A204.1 (cell line): ENCODE measurements around the gene TM4SF5.
"Not testable (repeated sequence)": the region's sequence is repeated elsewhere in the genome, so short reads cannot be mapped to it uniquely, and the experiment has no call there.

ENCODE experiments used
- FAIRE-seq: peaks from 2 replicates; lab custom pipeline; 2012; peaks lifted over from hg19 to GRCh38; lab: Jason Lieb, UNC

Gene TM4SF5

DNA sequence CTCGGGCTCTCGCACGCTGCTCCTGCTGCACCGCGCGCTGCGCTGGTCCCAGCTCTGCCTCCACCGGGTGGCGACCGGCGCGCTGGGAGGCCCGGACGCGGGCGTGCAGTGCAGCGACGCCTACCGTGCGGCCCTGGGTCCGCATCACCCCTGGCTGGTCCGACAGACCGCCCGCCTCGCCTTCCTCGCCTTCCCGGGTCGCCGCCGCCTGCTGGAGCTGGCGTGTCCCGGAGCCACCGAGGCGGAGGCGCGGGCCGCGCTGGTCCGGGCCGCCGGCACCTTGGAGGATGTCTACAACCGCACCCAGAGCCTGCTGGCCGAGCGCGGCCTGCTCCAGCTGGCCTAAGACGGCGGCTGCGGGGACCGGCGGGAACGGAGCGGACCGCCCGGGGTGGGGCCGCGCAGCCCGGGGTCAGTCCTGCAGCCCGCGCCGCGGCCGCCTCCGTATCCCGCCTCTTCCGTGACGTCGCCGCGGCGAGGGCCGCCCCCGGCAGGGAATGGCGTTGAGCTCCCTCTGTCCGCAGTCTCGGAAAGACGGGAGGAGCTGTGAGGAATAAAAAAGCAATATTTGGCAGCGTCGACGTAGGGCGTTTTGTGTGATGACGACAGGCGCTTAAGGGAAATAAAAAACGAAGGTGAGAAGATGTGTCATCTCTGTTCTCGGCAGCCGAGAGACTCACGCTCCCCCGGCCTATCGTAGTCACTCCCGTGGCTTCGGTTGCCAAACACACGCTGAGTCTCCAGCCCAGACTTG, 18.4 kb downstream of the TM4SF5 start:
- FAIRE-seq: no peak

DNA sequence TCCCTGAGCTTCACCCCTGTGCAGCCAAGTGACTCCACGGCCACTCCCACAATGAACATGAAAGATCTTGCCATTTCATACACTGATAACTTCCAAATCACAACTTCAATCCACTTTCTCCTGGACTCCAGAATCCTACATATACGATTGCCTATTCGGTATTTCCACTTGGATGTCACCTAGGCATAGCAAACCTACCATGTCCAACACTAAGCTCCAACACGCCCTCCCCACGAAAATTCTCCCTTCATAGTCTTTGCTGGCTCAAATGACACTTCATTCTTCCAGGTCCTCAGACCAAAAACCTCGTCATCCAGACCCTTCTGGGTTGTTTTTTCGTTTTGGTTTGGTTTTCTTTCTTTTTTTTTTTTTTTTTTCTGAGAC, 19.0 kb downstream of the TM4SF5 start:
- FAIRE-seq: no peak

DNA sequence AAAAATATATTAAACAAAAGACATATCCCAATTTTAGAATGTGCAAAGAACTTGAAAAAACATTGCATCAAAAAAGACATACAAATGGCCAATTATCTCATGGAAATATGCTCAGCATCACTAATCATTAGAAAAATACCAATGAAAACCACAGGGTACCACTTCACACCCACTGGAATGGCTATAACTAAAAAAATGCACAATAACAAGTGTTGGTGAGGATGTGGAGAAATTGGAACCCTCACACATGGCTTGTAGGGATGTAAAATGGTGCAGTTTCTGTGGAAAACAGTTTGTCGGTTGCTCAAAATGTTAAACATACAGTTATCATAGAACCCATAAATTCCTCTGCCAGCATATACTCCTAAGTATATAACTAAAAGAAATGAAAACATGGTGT, 23.5 kb downstream of the TM4SF5 start:
- FAIRE-seq: no peak

DNA sequence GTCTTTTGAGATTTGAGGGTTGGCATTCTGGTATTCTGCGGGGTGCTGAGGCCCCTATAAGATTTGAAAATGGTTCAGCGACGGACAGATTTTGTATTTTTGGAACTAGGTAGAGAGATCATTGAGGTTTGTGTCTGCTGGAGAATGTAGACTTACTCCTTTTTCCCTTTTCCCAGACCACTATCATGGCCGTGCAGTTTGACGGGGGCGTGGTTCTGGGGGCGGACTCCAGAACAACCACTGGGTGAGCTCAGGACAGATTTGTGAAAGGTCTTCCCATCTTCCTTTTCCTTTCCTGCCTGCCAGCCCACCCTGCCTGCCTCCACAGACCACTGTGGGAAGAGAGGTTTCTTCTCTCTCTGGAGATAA, 24.9 kb downstream of the TM4SF5 start:
- FAIRE-seq: no peak

DNA sequence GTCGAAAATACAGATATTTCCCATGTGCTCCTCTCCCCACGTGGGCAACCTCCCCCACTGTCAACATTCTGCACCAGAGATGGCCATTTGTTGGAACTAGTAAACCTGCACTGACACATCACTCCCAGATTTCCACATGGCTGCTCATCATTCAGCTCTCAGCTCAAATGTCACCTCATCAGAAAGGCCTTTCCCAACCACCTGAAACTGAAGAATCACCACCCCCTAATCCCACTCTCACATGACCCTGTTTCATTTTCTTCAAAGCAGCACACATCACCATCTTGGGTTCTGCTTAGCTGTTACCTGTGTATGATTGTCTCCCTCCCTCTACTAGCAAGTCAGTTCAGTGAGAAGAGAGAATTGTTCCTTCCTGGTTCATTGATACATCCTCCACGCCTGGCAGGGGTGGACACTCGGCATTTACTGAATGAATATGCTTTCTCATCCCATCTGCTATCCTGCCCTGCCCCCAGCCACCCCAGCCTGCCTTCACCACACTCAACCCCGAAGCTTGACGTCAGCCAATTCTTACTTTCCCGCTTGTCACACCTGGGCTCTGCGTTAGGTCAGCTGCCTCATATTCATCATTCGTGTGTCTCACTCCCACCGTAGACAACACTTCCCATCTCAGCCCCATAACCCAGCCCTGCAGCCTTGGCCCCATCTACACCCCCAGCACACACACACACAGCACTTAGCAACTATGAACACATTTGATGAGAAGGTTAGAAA, 28.9 kb downstream of the TM4SF5 start:
- FAIRE-seq: no peak

DNA sequence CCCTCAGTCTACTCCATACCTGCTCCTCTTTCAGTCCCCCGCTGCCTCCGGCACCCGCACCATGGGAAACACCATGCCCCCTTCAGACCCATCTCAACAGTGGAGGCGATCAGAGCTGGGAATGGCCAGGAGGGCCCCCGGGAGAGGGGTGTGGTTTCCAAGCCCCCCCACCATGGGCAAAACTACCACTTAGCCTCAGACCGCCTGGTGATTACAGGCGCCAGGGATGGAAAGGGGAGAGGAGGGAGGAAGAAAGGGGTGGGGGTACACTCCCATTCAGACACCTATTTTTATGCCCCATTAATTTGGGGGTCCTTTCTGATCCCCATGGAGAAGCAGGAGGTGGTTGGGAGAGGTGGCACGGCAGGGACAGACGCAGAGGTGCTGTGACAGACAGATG, 30.5 kb downstream of the TM4SF5 start, which contains the start of gene C17orf114:
C17orf114 (minus strand) TSS at position 101 of the 400 bp plus-strand sequence.
- no peak for FAIRE-seq

DNA sequence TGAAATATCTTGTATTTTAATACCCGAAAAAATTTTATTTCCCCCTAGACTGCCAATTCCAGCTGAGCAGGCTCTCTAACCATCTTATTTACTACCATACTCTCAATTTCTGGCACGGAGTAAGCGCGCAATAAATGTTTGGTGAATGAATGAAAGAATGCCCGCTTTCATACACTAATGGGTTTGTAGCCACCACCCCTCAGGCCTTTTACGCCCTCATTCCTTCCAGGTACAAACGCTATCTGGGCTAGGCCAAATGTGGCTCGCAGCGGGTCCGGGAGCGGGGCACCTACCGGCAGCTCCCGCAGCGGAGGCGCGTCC, 34.7 kb downstream of the TM4SF5 start:
- FAIRE-seq: no peak

DNA sequence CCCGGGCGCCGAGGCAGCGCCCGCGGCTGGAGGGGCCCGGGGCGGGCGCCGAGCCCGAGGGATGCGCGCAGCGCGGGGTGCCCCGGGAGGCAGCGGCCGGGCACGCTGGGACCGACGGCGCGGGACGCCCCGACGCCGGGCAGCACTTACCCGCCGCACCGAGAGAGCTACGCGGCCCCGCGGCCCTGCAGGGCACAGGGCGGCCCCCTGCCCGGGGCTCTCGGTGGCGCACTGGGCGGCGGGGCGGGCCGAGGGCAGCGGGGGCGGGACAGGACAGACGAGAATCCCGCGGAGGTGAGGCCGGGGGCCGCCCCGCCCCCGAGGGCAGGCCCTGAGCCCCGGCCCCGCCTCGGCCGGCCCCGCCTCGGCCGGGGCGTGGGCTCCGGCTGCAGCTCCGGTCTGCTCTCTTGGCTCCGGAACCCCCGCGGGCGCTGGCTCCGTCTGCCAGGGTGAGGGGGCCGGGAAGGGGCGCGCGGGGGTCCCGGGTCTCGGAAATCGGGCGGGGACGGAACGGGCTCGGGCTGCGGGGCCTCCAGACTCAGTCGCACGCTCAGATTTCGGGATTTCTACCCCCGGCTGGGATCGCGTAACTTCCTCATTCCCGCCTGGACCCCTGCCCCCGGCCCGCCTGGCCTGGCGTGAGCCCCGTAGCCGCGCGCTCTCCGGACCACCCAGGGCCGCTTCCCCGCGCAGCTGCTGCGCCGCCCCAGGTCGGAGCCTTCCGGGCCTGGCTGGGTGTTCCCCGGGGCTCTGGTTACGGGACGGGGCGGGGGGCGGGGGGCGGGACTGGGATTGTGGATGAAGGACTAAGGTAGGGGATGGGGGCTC, 35.3 kb downstream of the TM4SF5 start, which contains the start of gene PLD2:
PLD2 (plus strand) TSS at position 376 of the 828 bp plus-strand sequence. CDS start 621 bp downstream, outside the sequence.
- FAIRE-seq: no peak

DNA sequence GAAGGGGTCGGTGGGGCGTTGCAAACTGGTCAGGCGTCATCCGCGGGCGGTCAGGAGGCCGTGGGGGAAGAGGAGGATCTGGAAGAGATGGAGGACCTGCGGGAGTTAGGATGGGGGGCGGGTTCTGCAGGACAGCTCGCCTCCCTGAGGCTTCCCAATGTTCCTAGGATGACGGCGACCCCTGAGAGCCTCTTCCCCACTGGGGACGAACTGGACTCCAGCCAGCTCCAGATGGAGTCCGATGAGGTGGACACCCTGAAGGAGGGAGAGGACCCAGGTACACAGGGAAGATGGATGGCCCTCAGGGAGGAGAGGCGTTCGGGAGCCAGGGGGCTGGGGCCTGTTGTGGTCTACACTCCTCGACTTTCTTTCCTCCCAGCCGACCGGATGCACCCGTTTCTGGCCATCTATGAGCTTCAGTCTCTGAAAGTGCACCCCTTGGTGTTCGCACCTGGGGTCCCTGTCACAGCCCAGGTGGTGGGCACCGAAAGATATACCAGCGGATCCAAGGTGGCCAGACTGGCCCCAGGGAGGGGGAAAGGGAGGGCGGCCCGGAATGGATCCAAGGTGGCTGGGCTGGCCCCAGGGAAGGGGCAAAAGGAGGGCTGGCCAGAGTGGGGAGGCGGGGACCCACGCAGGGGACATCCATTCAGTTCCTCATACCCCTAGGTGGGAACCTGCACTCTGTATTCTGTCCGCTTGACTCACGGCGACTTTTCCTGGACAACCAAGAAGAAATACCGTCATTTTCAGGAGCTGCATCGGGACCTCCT, 36.1 kb downstream of the TM4SF5 start:
- no peak for FAIRE-seq

DNA sequence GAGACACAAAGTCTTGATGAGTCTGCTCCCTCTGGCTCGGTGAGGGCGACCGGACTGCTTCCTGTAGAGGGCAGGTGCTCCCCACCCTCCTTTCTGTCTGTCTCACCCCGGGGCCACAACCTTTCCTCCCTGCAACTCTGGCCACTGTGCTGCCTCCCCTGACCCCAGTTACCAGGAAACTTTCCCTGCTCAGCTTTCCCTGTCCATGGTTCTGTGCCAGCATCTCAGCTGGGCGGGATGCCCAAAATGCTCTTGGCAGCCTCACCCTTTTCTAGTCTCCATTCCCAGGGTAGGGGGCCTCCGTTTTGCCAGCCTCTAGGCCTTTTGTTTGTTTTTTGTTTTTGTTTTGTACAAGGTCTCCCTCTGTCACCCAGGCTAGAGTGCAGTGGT, 36.7 kb downstream of the TM4SF5 start:
- no peak for FAIRE-seq

DNA sequence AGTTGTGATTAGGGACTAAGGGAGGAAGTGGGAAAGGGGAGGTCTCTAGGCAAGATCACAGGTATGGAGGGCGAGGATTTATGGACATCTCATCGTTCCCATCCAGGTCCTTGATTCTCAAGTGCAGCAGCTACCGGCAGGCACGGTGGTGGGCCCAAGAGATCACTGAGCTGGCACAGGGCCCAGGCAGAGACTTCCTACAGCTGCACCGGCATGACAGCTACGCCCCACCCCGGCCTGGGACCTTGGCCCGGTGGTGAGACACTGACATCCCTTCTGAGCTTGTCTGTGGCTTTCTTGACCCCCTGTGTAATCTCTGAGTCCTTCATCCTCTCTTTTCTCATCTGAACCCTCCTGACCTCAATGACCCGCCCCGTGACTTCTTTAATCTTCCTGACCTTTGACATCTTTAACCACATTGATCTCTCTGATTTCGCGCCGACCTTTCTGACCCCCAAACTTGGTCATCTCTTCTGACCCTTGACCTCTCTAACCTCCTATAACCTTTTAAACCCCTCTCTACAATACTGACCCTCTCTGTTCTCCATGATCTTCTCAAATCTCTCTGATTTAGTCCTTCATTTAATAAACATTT, 39.1 kb downstream of the TM4SF5 start:
- no peak for FAIRE-seq

DNA sequence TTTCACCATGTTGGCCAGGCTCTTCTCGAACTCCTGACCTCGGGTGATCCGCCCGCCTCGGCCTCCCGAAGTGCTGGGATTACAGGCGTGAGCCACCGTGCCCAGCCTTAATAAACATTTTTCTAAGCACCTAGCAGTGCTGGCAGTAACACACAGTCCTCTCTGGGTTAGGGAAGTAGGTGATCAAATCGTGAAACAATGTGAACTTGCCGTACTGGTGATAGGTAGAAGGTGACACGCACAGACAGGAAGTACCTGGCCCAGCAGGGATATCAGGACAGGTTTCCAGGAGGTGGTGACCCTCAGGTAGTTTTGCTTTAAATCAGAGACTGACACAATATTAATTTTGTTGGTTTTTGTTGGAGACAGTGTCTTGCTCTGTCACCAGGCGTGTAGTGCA, 39.8 kb downstream of the TM4SF5 start:
- no peak for FAIRE-seq

DNA sequence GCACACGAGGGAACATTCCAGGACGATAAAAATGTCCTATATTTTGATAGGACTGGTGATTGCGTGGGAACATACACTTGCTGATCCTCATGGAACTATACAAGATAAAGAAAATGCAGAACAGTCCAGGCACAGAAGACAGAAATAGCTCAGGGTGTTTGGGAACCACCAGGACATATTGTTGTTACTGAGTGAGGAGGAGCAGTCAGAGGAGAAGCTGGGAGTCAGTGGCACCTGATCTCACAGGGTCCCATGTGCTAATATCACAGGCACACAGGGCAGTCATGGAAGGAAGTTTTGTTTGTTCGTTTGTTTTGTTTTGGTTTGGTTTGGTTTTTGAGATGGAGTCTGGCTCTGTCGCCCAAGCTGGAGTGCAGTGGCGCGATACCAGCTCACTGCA, 41.0 kb downstream of the TM4SF5 start:
- no peak for FAIRE-seq

DNA sequence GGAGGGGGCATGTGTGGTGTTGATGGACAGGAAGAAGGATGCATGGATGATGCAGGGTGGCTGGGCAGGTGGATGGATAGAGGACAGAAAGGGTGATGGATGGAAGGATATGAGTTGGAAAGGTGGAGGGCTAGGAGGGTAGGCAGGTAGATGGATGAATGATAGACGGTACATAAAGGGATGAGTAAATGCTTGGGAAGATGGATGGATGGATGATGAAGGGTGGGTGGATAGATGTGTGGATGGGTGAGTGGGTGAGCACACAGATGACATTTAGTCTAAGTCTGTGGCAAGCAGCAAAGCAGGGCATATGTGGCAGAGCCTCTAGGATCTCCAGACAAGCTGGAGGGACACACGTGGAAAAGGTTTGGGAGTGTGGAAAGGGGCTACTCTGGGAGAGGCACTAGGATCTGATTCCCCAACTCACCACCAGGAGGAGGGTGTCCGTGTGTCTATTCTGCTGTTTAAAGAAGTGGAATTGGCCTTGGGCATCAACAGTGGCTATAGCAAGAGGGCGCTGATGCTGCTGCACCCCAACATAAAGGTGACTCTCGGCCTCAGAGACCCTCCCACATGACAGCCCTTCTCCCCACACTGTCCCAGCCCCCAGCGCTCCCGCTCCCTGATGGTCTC, 43.5 kb downstream of the TM4SF5 start:
- FAIRE-seq: no peak

DNA sequence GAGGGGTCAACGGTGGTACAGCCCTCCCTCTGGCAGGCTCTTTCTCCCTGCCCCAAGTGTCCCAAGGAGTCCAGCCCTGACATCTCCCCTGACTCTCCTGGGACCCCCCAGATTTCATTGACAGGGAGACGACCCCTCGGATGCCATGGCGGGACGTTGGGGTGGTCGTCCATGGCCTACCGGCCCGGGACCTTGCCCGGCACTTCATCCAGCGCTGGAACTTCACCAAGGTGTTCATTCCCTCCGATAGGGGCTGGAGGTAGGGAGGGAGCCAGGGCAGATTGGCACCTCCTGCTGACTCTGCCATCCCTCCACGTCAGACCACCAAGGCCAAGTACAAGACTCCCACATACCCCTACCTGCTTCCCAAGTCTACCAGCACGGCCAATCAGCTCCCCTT, 45.1 kb downstream of the TM4SF5 start:
- no peak for FAIRE-seq

DNA sequence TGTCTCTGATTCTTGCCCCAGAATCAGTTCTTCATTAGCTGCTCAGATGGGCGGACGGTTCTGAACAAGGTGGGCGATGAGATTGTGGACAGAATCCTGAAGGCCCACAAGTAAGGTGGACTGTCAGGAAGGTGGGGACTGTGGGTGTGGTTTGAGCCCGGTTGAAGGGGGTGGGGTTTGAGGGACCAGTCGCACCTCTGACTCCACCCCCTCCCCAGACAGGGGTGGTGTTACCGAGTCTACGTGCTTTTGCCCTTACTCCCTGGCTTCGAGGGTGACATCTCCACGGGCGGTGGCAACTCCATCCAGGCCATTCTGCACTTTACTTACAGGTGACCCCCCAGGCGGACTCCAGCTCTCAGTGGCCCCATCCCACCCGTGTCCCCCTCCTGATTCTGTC, 46.6 kb downstream of the TM4SF5 start:
- no peak for FAIRE-seq

DNA sequence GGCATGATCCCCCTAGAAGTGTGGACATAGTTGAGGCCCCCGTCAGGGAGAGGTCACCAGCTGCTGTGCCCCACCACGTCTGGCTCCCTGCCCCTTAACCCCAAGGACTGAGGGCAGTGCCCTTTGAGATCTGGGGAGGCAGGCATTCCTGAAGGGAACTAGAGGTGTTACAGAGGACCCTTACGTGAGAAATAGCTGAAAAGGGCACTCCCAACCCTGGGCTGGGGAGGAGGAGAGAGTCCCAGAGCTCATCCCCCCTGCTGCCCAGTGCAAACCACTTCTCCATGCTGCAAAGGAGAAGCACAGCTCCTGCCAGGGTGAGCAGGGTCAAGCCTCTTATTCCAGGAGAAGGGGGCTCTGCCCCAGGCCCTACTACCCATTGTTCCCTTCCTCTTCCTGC, 51.1 kb downstream of the TM4SF5 start:
- no peak for FAIRE-seq

DNA sequence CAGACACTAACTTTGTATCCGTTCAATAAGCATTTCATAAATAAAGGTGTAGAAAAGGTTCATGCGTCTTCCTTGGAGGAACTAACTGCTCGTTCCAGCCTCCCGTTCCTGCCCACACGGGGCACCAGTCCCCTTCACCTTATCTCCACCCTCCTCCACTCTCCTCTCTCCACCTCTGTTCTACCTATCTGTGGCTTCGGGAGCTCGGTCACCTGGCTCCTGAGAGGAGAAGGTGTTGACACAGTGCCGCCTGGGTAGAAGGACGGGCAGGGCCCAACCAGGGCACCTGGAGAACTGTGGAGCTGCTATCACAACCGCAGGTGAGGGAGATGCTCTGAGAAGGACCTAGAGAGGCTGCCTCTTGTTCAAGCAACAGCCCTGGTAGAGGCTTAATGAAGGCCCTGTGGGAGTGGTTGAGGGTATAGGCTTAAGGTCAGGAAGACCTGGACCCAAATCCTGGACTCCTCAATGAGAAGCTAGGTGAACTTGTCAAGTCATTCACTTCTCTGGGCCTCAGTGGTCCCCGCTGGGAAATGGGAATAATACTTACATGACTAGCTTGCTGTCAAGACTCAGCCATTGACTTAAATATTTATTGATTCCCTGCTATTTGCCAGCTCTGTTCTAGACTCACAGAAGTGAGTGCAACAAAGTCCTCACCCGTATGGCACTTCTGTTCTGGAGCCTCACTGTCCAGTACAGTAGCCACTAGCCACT, 51.8 kb downstream of the TM4SF5 start:
- no peak for FAIRE-seq

DNA sequence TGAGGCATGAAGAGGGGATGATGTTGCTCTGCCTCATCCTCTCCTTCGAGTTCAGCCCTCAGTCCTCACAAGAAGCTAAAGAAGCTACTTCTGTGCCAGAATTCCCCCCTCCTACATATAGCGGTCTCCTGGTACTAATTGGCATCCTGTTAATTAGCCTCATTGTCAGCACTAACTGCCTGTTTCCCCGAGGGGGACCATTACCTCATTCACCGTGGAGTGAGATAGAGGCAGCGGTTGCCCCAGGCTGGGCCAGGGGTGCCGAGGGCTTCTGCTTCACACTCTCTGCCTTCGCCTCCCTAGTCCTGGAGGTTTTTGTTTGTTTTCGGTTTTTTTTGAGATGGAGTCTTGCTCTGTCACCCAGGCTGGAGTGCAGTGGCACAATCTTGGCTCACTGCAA, 55.7 kb downstream of the TM4SF5 start:
- no peak for FAIRE-seq

DNA sequence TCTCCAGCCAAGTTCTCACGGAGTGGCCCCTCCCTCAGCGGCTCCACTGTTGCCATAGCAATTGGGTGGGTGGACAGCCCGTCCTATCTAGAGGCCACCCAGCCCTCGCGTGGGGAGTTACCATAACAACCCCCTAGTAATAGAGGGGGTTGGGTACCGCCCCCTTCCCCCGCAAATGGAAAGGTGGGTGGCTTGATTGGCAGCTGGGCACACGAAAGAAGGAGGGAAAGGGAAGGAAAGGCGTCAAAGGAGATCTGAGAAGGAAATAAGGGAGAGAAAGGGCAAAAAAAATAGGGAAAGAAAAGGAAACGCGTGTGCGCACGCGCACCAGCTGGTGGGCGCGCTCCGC, 61.1 kb downstream of the TM4SF5 start:
- FAIRE-seq: not testable (repeated sequence)
